SK-N-SH treated with all-trans-retinoic acid at 6 μM for 48 hours (cell line): ENCODE measurements around the gene RLN2.

ENCODE experiments used
- ATAC-seq: fragments of 200-7000 bp; cut with Tn5 transposase; 3 replicates; pipeline ENCODE4 v1.9.1; 2020; ENCODE audit warnings: mild to moderate bottlenecking, moderate library complexity
- BACH2 ChIP-seq: fragments of 250-450 bp; sonication (Bioruptor Pico); IDR thresholded peaks from 2 replicates; pipeline ENCODE4 v1.9.0; 2021; ENCODE audit warnings: mild to moderate bottlenecking, borderline replicate concordance
- CSDC2 ChIP-seq: fragments of 250-450 bp; sonication (Bioruptor Pico); IDR thresholded peaks from 2 replicates; pipeline ENCODE4 v1.5.0; 2020; ENCODE audit warnings: mild to moderate bottlenecking, moderate library complexity
- ESRRG ChIP-seq: fragments of 250-450 bp; sonication (Bioruptor Pico); IDR thresholded peaks from 2 replicates; pipeline ENCODE4 v1.6.1; 2021; ENCODE audit warnings: mild to moderate bottlenecking
- GLIS3 ChIP-seq: fragments of 250-450 bp; sonication (Bioruptor Pico); IDR thresholded peaks from 2 replicates; pipeline ENCODE4 v1.5.0; 2020; ENCODE audit warnings: mild to moderate bottlenecking, moderate library complexity
- RARB ChIP-seq: fragments of 250-450 bp; sonication (Bioruptor Pico); IDR thresholded peaks from 2 replicates; pipeline ENCODE4 v1.8.0; 2021; ENCODE audit warnings: mild to moderate bottlenecking, moderate library complexity
- TCF4 ChIP-seq: fragments of 250-450 bp; sonication (Bioruptor Pico); IDR thresholded peaks from 2 replicates; pipeline ENCODE4 v1.8.0; 2021; ENCODE audit warnings: mild to moderate bottlenecking, moderate library complexity, borderline replicate concordance
- TOX ChIP-seq: fragments of 250-450 bp; sonication (Bioruptor Pico); IDR thresholded peaks from 2 replicates; pipeline ENCODE4 v1.8.0; 2021; ENCODE audit warnings: mild to moderate bottlenecking, moderate library complexity, borderline replicate concordance
- ZC3H10 ChIP-seq: fragments of 250-450 bp; sonication (Bioruptor Pico); IDR thresholded peaks from 2 replicates; pipeline ENCODE4 v1.5.1; 2021; ENCODE audit warnings: mild to moderate bottlenecking, moderate library complexity
- ZFP3 ChIP-seq: fragments of 250-450 bp; sonication (Bioruptor Pico); IDR thresholded peaks from 2 replicates; pipeline ENCODE4 v1.5.0; 2020; ENCODE audit warnings: mild to moderate bottlenecking, moderate library complexity
- ZFP30 ChIP-seq: fragments of 450-650 bp; formaldehyde crosslinking; IDR thresholded peaks from 2 replicates; pipeline ENCODE4 v1.5.0; 2022; ENCODE audit warnings: mild to moderate bottlenecking, moderate library complexity
- ZNF565 ChIP-seq: fragments of 450-650 bp; formaldehyde crosslinking; conservative IDR thresholded peaks from 2 replicates; pipeline ENCODE4 v1.5.0; 2020; ENCODE audit warnings: low read depth, mild to moderate bottlenecking, moderate library complexity
- ZNF70 ChIP-seq: fragments of 450-650 bp; formaldehyde crosslinking; IDR thresholded peaks from 2 replicates; pipeline ENCODE4 v1.5.0; 2020; ENCODE audit warnings: mild to moderate bottlenecking, moderate library complexity
- ZNF8 ChIP-seq: fragments of 450-650 bp; formaldehyde crosslinking; IDR thresholded peaks from 2 replicates; pipeline ENCODE4 v1.5.0; 2020; ENCODE audit warnings: mild to moderate bottlenecking, moderate library complexity
- TF ChIP-seq, protein P1 (sequence below): fragments of 250-450 bp; sonication (Bioruptor Pico); IDR thresholded peaks from 2 replicates; pipeline ENCODE4 v1.5.0; 2020; ENCODE audit warnings: mild to moderate bottlenecking, moderate library complexity
- TF ChIP-seq, protein P2 (sequence below): fragments of 250-450 bp; sonication (Bioruptor Pico); IDR thresholded peaks from 2 replicates; pipeline ENCODE4 v1.5.1; 2021; ENCODE audit warnings: mild to moderate bottlenecking, moderate library complexity
- TF ChIP-seq, protein P3 (sequence below): fragments of 250-450 bp; sonication (Bioruptor Pico); IDR thresholded peaks from 2 replicates; pipeline ENCODE4 v1.5.1; 2020; ENCODE audit warnings: low read depth, mild to moderate bottlenecking, moderate library complexity

Gene RLN2

DNA sequence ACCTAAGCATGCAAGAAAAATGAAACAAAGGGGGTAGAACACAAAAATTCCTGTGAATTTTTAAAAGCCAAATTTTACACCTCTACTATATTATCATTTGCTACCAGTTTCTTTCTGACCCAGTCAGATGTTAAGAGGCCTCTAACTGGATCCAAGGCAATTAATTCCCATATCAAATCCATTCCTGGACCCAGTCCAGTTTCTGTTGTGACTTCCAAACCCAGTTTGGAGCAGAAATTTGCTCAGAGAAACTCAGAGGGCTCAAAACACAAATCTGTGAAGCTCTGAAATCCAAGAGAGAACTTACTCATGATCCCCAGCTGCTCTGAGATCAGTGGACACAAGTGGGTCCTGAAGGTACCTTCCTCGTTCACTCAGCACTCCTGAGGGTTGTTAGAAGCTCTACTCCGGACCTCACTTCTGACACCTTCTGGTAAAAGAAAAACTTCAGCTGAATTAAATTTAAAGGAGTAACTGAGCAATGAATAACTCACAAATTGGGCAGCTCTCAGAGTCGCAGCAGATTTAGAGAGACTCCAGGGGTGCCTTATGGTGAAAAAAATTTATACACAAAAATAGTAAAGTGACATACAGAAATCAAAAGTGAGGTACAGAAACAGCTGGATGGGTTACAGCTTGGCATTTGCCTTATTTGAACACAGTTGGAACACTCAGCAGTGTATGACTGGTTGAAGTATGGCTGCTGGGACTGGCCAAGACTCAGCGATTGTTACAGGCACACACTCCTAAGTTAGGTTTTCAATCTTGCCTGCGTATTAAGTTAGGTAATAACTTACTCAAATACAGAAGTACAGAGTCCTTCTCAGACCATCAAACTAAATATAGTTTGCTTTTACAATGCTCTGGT is 40.9 kb downstream of the RLN2 start:
- ATAC-seq, result peak; percentile 52
- TF ChIP-seq ESRRG (CRISPR knock-in tag), result no peak
- no peak for TF ChIP-seq ZC3H10 (CRISPR knock-in tag)
- no peak for TF ChIP-seq ZNF70 (CRISPR knock-in tag)
- no peak for TF ChIP-seq TOX
- TF ChIP-seq ZNF8 (CRISPR knock-in tag), result no peak
- no peak for TF ChIP-seq GLIS3 (CRISPR knock-in tag)
- TF ChIP-seq BACH2 (CRISPR knock-in tag), result no peak
- no peak for TF ChIP-seq ZNF565 (CRISPR knock-in tag)
- no peak for TF ChIP-seq TCF4
- TF ChIP-seq, protein P1, sequence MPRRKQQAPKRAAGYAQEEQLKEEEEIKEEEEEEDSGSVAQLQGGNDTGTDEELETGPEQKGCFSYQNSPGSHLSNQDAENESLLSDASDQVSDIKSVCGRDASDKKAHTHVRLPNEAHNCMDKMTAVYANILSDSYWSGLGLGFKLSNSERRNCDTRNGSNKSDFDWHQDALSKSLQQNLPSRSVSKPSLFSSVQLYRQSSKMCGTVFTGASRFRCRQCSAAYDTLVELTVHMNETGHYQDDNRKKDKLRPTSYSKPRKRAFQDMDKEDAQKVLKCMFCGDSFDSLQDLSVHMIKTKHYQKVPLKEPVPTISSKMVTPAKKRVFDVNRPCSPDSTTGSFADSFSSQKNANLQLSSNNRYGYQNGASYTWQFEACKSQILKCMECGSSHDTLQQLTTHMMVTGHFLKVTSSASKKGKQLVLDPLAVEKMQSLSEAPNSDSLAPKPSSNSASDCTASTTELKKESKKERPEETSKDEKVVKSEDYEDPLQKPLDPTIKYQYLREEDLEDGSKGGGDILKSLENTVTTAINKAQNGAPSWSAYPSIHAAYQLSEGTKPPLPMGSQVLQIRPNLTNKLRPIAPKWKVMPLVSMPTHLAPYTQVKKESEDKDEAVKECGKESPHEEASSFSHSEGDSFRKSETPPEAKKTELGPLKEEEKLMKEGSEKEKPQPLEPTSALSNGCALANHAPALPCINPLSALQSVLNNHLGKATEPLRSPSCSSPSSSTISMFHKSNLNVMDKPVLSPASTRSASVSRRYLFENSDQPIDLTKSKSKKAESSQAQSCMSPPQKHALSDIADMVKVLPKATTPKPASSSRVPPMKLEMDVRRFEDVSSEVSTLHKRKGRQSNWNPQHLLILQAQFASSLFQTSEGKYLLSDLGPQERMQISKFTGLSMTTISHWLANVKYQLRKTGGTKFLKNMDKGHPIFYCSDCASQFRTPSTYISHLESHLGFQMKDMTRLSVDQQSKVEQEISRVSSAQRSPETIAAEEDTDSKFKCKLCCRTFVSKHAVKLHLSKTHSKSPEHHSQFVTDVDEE (CRISPR knock-in tag), result no peak
- no peak for TF ChIP-seq ZFP30 (CRISPR knock-in tag)
- TF ChIP-seq, protein P2, sequence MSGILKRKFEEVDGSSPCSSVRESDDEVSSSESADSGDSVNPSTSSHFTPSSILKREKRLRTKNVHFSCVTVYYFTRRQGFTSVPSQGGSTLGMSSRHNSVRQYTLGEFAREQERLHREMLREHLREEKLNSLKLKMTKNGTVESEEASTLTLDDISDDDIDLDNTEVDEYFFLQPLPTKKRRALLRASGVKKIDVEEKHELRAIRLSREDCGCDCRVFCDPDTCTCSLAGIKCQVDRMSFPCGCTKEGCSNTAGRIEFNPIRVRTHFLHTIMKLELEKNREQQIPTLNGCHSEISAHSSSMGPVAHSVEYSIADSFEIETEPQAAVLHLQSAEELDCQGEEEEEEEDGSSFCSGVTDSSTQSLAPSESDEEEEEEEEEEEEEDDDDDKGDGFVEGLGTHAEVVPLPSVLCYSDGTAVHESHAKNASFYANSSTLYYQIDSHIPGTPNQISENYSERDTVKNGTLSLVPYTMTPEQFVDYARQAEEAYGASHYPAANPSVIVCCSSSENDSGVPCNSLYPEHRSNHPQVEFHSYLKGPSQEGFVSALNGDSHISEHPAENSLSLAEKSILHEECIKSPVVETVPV (CRISPR knock-in tag), result no peak
- TF ChIP-seq RARB (CRISPR knock-in tag), result no peak
- TF ChIP-seq ZFP3 (CRISPR knock-in tag), result no peak
- TF ChIP-seq CSDC2 (CRISPR knock-in tag), result no peak
- TF ChIP-seq, protein P3, sequence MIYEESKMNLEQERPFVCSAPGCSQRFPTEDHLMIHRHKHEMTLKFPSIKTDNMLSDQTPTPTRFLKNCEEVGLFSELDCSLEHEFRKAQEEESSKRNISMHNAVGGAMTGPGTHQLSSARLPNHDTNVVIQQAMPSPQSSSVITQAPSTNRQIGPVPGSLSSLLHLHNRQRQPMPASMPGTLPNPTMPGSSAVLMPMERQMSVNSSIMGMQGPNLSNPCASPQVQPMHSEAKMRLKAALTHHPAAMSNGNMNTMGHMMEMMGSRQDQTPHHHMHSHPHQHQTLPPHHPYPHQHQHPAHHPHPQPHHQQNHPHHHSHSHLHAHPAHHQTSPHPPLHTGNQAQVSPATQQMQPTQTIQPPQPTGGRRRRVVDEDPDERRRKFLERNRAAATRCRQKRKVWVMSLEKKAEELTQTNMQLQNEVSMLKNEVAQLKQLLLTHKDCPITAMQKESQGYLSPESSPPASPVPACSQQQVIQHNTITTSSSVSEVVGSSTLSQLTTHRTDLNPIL (CRISPR knock-in tag), result no peak
- TF ChIP-seq, all 23 proteins: peak for 0
